ENCODE data around the gene BCL2. TPM values are rescaled to one million over a fixed set of nuclear protein-coding genes. Genes with fewer than 3 reads are reported as not detected.

Gene BCL2
- total and polyA plus RNA-seq, 9 of the 15 experiments (the other 6 are each of a cell fraction or from before 2014, with no cell fraction given), result 0.10 to 1.1 (median 0.65) TPM

- Histone ChIP-seq H3K9me1 (ENCODE audit: control insufficient read depth, insufficient read depth, low read length) (no peaks in the 10 kb centered on the region), H3K27me3 (ENCODE audit: control insufficient read depth in 2 of 2, insufficient read depth in 2 of 2, low read length in 2 of 2) (peaks cover 0 to 12% of the 10 kb centered on the region in 2 experiments; a peak in 2 of 5 replicates), H3K4me2 (ENCODE audit: insufficient read depth, low read length) (no peak overlapping the region), H3K4me3 (no peak overlapping the region), H3K36me3 (ENCODE audit: control insufficient read depth, insufficient read depth, low read length) (no peaks in the 10 kb centered on the region), H4K20me1 (replicated peaks; ENCODE audit: control insufficient read depth, insufficient read depth, low read length) (no peaks in the 10 kb centered on the region), H2AFZ (ENCODE audit: low read depth, low read length) (no peak overlapping the region), H3K9ac (ENCODE audit: insufficient read depth in 1 of 2, low read depth in 2 of 2, low read length in 2 of 2) (no peak overlapping the region), H3K27ac (ENCODE audit: extremely low read depth, low read depth, low read length) (no peak overlapping the region), H3K4me1 (replicated peaks in 1 of 2; ENCODE audit: control insufficient read depth in 2 of 2, insufficient read depth in 2 of 2, low read length in 2 of 2) (no peaks in the 10 kb centered on the region), H3K79me2 (ENCODE audit: control insufficient read depth, insufficient read depth, low read length) (no peaks in the 10 kb centered on the region), H3K9me3 (replicated peaks; ENCODE audit: control insufficient read depth, insufficient read depth, low read depth, low read length) (no peaks in the 10 kb centered on the region)
- ChIA-PET CTCF (ENCODE audit: low intra/inter-chr PET ratio) (no interaction called here), POLR2A (no interaction called here)
- WGBS (ENCODE audit: insufficient coverage, low coverage, missing lambda C conversion rate), result 4% methylated on average over 3 of the region's 5 CpGs
- in situ Hi-C loops (cut with MboI) (no loop called here), intact Hi-C loops (cut with micrococcal nuclease) (no loop called here)
- no peak for TF ChIP-seq EP300 (IDR thresholded peaks at IDR 0.05; ENCODE audit: low read length)
- TF ChIP-seq ZNF707 (CRISPR knock-in tag; conservative IDR thresholded peaks at IDR 0.05), result no peak
- no peak for TF ChIP-seq POLR2H (tag; IDR thresholded peaks at IDR 0.05; ENCODE audit: low read depth)
- TF ChIP-seq ZFP1 (CRISPR knock-in tag; IDR thresholded peaks at IDR 0.05), result no peak
- no peak for TF ChIP-seq HIVEP1 (CRISPR knock-in tag; IDR thresholded peaks at IDR 0.05)
- TF ChIP-seq MCM5 (IDR thresholded peaks at IDR 0.05; ENCODE audit: low read depth), result no peak
- TF ChIP-seq ZNF696 (CRISPR knock-in tag; conservative IDR thresholded peaks at IDR 0.05), result no peak
- TF ChIP-seq, protein P1, sequence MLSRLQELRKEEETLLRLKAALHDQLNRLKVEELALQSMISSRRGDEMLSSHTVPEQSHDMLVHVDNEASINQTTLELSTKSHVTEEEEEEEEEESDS (CRISPR knock-in tag; IDR thresholded peaks at IDR 0.05), result no peak
- TF ChIP-seq RBM22 (IDR thresholded peaks at IDR 0.05; ENCODE audit: low read depth, low read length, poor library complexity, severe bottlenecking), result no peak
- no peak for TF ChIP-seq NCOA2 (IDR thresholded peaks at IDR 0.05; ENCODE audit: partially characterized antibody in 2 of 2)
- no peak for TF ChIP-seq TCF7L2 (IDR thresholded peaks at IDR 0.05; ENCODE audit: low read depth, low read length)
- no peak for TF ChIP-seq TBL1XR1 (IDR thresholded peaks at IDR 0.05; ENCODE audit: low read length in 2 of 2)
- no peak for TF ChIP-seq SMAD2 (IDR thresholded peaks at IDR 0.05; ENCODE audit: low read depth, low read length)
- TF ChIP-seq, protein P2, sequence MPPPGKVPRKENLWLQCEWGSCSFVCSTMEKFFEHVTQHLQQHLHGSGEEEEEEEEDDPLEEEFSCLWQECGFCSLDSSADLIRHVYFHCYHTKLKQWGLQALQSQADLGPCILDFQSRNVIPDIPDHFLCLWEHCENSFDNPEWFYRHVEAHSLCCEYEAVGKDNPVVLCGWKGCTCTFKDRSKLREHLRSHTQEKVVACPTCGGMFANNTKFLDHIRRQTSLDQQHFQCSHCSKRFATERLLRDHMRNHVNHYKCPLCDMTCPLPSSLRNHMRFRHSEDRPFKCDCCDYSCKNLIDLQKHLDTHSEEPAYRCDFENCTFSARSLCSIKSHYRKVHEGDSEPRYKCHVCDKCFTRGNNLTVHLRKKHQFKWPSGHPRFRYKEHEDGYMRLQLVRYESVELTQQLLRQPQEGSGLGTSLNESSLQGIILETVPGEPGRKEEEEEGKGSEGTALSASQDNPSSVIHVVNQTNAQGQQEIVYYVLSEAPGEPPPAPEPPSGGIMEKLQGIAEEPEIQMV (tag; conservative IDR thresholded peaks at IDR 0.05; ENCODE audit: low read depth), result no peak
- TF ChIP-seq ZKSCAN1 (IDR thresholded peaks at IDR 0.05; ENCODE audit: low read depth, low read length), result no peak
- no peak for TF ChIP-seq ZNF57 (CRISPR knock-in tag; IDR thresholded peaks at IDR 0.05)
- no peak for TF ChIP-seq ZNF212 (CRISPR knock-in tag; IDR thresholded peaks at IDR 0.05)
- ATAC-seq (no peak), DNase-seq (ENCODE audit: extremely low read depth in 1 of 4, low spot score in 3 of 4) (no peak), FAIRE-seq (no peak)
- no TSS peak for BruUV-seq (replicated peaks)
Observed at GRCh38 chr18:63109022-63109421, 210.5 kb downstream of the BCL2 start.

Measured in K562 (cell line).